ENCODE measurements around the gene PPP6R2.
"Not testable (repeated sequence)": the region's sequence is repeated elsewhere in the genome, so short reads cannot be mapped to it uniquely, and the experiment has no call there.

DNA sequence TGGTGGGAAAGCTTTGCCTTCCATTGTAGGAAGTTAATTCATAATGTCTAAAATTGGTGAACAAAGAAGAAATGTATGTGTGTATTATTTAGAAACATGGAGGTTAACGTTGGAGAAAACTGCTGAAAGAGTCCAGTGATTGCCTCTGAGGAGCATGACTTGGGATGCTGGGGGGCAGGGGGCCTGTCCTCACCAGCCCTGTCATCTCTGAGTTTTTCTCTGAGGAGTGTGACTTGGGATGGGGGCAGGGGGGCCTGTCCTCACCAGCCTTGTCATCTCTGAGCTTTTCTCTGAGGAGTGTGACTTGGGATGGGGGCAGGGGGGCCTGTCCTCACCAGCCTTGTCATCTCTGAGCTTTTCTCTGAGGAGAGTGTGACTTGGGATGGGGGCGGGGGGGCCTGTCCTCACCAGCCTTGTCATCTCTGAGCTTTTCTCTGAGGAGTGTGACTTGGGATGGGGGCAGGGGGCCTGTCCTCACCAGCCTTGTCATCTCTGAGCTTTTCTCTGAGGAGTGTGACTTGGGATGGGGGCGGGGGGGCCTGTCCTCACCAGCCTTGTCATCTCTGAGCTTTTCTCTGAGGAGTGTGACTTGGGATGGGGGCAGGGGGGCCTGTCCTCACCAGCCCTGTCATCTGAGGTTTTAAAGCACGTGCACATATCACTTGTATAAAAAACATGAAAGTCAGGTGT is 54.4 kb downstream of the PPP6R2 start:
- TF ChIP-seq, protein P1, sequence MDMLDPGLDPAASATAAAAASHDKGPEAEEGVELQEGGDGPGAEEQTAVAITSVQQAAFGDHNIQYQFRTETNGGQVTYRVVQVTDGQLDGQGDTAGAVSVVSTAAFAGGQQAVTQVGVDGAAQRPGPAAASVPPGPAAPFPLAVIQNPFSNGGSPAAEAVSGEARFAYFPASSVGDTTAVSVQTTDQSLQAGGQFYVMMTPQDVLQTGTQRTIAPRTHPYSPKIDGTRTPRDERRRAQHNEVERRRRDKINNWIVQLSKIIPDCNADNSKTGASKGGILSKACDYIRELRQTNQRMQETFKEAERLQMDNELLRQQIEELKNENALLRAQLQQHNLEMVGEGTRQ (CRISPR knock-in tag; IDR thresholded peaks at IDR 0.05), result not testable (repeated sequence)
- not testable (repeated sequence) for TF ChIP-seq FOXK1 (CRISPR knock-in tag; IDR thresholded peaks at IDR 0.05); NR2C2 (CRISPR knock-in tag; IDR thresholded peaks at IDR 0.05); TCF7 (CRISPR knock-in tag; IDR thresholded peaks at IDR 0.05; ENCODE audit: low read depth)
- TF ChIP-seq, protein P2, sequence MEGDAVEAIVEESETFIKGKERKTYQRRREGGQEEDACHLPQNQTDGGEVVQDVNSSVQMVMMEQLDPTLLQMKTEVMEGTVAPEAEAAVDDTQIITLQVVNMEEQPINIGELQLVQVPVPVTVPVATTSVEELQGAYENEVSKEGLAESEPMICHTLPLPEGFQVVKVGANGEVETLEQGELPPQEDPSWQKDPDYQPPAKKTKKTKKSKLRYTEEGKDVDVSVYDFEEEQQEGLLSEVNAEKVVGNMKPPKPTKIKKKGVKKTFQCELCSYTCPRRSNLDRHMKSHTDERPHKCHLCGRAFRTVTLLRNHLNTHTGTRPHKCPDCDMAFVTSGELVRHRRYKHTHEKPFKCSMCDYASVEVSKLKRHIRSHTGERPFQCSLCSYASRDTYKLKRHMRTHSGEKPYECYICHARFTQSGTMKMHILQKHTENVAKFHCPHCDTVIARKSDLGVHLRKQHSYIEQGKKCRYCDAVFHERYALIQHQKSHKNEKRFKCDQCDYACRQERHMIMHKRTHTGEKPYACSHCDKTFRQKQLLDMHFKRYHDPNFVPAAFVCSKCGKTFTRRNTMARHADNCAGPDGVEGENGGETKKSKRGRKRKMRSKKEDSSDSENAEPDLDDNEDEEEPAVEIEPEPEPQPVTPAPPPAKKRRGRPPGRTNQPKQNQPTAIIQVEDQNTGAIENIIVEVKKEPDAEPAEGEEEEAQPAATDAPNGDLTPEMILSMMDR (IDR thresholded peaks at IDR 0.05), result not testable (repeated sequence)
- TF ChIP-seq, protein P3, sequence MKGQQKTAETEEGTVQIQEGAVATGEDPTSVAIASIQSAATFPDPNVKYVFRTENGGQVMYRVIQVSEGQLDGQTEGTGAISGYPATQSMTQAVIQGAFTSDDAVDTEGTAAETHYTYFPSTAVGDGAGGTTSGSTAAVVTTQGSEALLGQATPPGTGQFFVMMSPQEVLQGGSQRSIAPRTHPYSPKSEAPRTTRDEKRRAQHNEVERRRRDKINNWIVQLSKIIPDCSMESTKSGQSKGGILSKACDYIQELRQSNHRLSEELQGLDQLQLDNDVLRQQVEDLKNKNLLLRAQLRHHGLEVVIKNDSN (CRISPR knock-in tag; IDR thresholded peaks at IDR 0.05), result not testable (repeated sequence)
